ENCODE measurements around the gene NOL4.
"Not testable (repeated sequence)": the region's sequence is repeated elsewhere in the genome, so short reads cannot be mapped to it uniquely, and the experiment has no call there.

NOL4 gene

GRCh38 chr18:34224423-34225217, at the start of gene NOL4:
NOL4 (minus strand) TSS chr18:34224913; CDS start chr18:34223253, 1,660 bp downstream.
- peak; percentile 97 for DNase-seq

- not testable (repeated sequence) for DNase-seq
Observed at GRCh38 chr18:34266029-34266428, 41.3 kb upstream of the NOL4 start.

GRCh38 chr18:34261865-34262780, 37.4 kb upstream of the NOL4 start:
- DNase-seq: no peak

GRCh38 chr18:34258176-34258575, 33.5 kb upstream of the NOL4 start:
- DNase-seq: no peak

- no peak for DNase-seq
Observed at GRCh38 chr18:34251919-34252318, 27.2 kb upstream of the NOL4 start.

- no peak for DNase-seq
Observed at GRCh38 chr18:34248727-34249126, 24.0 kb upstream of the NOL4 start.

GRCh38 chr18:34242739-34243138, 18.0 kb upstream of the NOL4 start:
- no peak for DNase-seq

- DNase-seq: not testable (repeated sequence)
Observed at GRCh38 chr18:34233781-34234388, 9.2 kb upstream of the NOL4 start.

GRCh38 chr18:34225218-34225553, 473 bp upstream of the NOL4 start:
- DNase-seq: no peak

- DNase-seq: no peak
Observed at GRCh38 chr18:34223893-34224422, 755 bp downstream of the NOL4 start.

GRCh38 chr18:34223164-34223892, 1.4 kb downstream of the NOL4 start:
- peak; percentile 36 for DNase-seq

- peak; percentile 58 for DNase-seq
Observed at GRCh38 chr18:34222307-34223163, 2.2 kb downstream of the NOL4 start.

- DNase-seq: peak; percentile 58
Observed at GRCh38 chr18:34221971-34222306, 2.8 kb downstream of the NOL4 start.

- DNase-seq: no peak
Observed at GRCh38 chr18:34220081-34220815, 4.5 kb downstream of the NOL4 start.

- no peak for DNase-seq
Observed at GRCh38 chr18:34219651-34220050, 5.1 kb downstream of the NOL4 start.

- DNase-seq: no peak
Observed at GRCh38 chr18:34212511-34212910, 12.2 kb downstream of the NOL4 start.

- DNase-seq: no peak
Observed at GRCh38 chr18:34207344-34207851, 17.3 kb downstream of the NOL4 start.

GRCh38 chr18:34203866-34204265, 20.8 kb downstream of the NOL4 start:
- DNase-seq: no peak

- DNase-seq: no peak
Observed at GRCh38 chr18:34196256-34196655, 28.5 kb downstream of the NOL4 start.

GRCh38 chr18:34194239-34194638, 30.5 kb downstream of the NOL4 start:
- DNase-seq: no peak

Data from NCI-H2171 (cell line).